GM21447 (cell line): ENCODE results near the gene RASGRP4.
"Not testable (repeated sequence)": the region's sequence is repeated elsewhere in the genome, so short reads cannot be mapped to it uniquely, and the experiment has no call there.

Source experiments
- ATAC-seq: cut with Tn5 transposase; IDR thresholded peaks from one replicate; pipeline ENCODE4 v1.9.1; 2021; ENCODE audit not compliant: unreplicated experiment

The RASGRP4 gene, protein sequence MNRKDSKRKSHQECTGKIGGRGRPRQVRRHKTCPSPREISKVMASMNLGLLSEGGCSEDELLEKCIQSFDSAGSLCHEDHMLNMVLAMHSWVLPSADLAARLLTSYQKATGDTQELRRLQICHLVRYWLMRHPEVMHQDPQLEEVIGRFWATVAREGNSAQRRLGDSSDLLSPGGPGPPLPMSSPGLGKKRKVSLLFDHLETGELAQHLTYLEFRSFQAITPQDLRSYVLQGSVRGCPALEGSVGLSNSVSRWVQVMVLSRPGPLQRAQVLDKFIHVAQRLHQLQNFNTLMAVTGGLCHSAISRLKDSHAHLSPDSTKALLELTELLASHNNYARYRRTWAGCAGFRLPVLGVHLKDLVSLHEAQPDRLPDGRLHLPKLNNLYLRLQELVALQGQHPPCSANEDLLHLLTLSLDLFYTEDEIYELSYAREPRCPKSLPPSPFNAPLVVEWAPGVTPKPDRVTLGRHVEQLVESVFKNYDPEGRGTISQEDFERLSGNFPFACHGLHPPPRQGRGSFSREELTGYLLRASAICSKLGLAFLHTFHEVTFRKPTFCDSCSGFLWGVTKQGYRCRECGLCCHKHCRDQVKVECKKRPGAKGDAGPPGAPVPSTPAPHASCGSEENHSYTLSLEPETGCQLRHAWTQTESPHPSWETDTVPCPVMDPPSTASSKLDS

DNA sequence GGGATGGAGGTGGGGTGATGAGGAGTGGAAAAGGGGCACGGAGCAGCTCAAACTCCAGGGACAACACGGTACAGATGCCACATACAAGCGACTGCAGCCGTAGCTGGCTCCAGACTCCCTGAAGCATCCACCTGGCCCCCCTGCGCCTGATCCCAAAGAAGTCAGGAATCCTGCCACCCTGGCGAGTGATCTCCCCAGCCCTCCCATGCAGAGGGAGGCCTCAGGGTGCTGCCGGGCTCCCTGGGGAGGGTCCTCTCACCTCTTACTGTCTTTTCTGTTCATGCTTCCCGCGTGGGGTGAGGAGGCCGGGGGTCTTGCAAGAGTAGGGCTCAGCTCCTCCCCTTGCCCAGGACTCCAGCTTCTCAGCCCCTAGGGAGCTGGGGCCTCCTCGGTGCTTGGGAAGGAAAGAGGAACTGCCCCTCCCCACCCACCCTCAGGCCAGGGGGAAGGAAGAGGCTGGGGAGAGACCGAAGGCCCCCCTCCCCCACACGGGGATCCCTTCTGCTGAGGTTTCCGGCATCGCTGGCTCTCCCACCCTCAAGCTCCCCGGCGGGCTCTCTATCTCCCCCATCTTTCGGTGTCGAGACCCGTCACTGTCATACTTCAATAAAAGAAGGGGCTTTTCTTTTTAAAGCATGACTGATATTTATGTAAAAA is at the start of gene RASGRP4:
TSS of gene RASGRP4 (minus strand) at position 410 of the 657 bp plus-strand sequence. CDS start at position 282, 128 bp downstream.
- no peak for ATAC-seq

DNA sequence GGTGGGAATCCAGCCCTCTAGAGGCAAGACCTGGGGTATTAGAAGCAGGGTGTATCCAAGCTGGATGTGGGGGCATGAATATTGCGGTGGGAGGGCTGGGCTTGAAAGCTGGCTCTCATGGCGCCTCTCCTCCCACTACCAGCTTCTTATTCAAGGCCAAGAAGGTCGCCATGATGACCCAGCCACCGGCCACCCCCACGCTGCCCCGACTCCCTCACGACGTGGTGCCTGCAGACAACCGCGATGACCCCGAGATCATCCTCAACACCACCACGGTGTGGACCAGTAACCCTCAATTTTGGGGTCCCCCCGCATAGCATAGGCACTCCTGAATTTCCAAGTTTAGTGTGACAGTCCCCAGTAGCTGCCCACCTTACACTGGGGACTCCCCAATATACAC is 49.2 kb upstream of the RASGRP4 start:
- no peak for ATAC-seq

DNA sequence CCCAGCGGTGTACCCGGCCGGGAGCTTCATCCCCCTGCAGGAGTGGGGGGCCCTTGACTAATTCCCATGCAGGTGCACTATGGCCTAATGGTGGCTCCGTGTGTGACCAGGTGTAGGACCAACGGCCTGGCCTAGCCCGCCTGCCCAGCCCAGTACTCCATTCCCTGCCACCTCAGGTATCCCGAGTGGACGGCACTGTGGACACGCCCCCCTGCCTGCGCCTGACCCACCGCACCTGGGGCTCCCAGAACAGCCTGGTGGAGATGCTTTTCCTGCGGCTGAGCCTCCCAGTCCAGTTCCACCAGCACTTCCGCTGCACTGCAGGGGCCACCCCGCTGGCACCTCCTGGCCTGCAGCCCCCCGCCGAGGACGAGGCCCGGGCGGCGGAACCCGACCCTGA is 47.2 kb upstream of the RASGRP4 start:
- no peak for ATAC-seq

DNA sequence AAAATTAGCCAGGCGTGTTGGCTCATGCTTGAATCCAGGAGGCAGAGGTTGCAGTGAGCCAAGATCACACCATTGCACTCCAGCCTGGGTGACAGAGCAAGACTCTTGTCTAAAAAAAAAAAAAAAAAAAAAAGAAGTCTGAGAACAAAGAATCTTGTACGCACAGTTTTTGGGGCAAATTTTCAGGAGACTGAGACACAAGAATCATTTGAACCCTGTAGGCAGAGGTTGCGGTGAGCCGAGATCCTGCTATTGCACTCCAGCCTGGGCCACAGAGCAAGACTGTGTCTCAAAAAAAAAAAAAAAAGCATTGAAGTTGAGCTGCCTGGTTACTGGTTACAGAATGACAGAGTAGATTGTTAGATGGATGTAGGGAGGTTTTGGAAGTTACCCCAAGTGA is 46.7 kb upstream of the RASGRP4 start:
- ATAC-seq: not testable (repeated sequence)

DNA sequence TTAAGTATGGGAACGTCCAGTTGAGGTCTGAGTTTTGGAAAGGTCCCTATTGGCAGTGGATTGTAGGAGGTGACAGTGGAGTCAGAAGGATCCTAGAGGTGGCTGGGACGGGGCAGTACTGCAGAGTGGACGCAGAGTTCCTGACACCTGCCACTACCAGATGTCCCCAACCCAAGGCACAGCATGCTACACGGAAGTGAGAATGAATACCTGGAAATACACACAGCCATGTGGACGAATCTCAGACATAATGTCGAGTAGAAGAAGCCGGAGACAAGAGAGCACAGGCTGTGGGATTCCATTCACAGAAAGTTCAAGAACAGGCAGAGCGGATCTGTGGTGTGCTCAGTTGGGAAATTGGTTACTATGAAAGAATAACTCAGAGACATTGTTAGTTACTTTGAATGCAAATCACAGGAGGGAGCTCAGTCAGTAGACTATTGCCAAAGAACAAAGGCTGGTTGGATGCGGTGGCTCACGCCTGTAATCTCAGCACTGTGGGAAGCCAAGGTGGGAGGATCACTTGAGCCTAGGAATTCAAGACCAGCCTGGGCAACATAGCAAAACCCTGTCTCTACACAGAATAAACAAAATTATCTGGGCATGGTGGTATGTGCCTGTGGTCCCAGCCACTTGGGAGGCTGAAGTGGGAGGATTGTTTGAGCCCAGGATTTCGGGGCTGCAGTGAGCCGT is 44.9 kb upstream of the RASGRP4 start:
- no peak for ATAC-seq

DNA sequence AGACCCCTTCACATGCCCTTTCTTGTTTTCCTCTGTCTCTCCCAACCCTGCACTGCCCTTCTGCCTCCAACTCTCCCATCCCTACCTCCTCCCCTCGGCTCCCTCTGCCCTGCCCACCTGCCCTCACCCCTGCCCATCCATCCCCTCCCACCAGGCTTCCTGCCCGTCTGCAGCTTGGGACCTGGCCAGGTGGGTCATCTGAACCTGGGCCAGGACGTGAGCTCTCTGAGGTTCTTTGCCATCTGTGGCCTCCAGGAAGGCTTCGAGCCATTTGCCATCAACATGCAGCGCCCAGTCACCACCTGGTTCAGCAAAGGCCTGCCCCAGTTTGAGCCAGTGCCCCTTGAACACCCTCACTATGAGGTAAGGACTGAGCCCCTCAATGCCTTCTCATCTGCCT is 43.1 kb upstream of the RASGRP4 start:
- ATAC-seq: no peak

DNA sequence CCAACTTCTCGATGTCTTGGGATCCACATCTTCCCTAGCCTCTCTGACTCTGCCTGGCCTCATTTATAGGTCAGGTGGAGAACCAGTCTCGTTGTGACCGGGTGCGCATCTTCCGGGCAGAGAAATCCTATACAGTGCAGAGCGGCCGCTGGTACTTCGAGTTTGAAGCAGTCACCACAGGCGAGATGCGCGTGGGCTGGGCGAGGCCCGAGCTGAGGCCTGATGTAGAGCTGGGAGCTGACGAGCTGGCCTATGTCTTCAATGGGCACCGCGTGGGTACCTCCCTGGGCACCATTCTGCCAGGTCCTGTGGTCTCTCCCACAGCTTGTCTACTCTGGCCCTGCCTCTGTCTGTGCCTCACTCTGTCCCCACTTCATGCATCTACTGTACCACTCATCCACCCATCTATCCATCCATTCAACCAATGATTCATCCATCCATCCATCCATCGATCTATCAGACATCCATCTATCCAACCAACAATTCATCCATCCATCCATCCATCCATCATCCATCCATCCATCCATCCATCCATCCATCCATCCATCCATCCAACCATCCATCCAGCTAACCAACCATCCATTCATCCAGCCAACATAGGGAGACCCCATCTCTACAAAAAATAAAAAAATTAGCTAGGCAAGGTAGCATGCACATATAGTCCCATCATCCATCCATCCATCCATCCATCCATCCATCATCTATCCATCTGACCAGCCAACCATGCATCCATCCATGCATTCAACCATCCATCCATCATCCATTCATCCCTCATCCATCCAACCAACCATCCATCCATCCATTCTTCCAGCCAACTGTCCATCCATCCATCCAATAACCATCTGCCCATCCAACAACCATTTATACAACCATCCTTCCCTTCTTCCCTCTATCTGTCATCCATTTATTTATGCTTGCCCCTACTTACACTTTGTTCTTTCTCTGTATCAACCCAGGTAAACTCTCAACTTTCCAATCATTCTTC is 41.8 kb upstream of the RASGRP4 start:
- no peak for ATAC-seq

DNA sequence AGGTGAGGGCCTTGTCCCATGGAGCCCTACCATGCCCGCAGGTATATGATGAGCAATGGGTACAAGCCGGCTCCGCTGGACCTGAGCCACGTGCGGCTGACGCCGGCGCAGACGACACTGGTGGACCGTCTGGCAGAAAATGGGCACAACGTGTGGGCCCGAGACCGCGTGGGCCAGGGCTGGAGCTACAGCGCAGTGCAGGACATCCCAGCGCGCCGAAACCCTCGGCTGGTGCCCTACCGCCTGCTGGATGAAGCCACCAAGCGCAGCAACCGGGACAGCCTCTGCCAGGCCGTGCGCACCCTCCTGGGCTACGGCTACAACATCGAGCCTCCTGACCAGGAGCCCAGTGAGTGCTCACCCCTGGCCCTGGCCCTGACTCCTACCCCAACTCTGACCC is 40.0 kb upstream of the RASGRP4 start:
- no peak for ATAC-seq

DNA sequence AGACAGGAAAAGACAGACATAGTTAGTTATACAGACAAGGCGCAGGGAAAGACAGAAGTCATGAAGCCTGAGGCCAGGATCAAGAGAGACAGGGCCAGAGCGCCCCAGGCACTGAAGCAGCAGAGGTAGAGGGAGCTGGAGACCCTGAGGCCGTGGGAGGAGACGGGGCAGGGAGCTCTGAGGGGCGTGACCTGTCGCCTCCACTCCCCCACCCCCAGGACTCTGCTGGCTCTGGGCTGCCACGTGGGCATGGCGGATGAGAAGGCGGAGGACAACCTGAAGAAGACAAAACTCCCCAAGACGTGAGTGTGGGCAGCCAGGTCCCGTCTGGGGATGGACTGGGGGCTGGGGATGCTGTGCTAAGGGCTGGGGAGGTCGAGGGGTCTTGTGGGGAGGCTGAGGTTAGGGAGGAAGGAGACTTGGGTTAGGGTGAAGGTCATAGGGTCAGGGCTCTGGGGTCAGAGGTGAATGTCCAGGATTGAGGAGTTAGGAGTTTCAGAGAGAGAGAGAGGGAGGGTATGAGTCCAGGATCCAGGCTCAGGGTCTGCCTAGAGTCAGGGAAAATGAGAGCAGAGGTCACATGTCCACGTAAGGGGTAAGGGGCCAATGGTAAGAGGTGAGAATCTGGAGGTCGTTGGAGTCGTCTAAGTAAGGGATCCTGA is 38.5 kb upstream of the RASGRP4 start:
- ATAC-seq: no peak

DNA sequence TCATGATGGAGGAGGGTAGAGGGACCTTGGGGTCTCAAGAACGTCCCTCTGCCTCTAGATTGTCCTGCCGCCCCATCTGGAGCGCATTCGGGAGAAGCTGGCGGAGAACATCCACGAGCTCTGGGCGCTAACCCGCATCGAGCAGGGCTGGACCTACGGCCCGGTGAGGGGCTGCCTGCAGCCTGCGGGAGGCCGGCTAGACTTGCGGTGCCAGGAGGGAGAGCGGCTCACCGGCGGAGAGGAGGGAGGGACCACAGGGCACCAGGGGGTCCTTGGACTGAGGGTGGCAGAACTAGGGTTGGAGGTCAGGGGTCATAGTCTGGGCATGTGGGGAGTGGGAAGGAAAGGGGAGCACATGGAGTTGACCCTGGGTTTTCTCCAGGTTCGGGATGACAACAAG is 37.3 kb upstream of the RASGRP4 start:
- ATAC-seq: no peak

DNA sequence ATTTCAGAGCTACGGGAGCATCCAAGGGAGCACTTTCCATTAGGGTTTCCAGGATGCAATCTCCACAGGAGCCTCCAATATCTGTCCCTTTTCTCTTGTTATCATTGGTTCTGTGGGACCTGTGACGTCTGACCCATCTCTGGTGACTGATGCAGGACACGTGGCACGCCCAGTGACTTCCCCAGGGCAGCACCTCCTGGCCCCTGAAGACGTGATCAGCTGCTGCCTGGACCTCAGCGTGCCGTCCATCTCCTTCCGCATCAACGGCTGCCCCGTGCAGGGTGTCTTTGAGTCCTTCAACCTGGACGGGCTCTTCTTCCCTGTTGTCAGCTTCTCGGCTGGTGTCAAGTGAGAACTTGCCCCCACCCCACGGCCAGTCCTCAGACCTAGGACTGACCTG is 33.0 kb upstream of the RASGRP4 start:
- ATAC-seq: no peak

DNA sequence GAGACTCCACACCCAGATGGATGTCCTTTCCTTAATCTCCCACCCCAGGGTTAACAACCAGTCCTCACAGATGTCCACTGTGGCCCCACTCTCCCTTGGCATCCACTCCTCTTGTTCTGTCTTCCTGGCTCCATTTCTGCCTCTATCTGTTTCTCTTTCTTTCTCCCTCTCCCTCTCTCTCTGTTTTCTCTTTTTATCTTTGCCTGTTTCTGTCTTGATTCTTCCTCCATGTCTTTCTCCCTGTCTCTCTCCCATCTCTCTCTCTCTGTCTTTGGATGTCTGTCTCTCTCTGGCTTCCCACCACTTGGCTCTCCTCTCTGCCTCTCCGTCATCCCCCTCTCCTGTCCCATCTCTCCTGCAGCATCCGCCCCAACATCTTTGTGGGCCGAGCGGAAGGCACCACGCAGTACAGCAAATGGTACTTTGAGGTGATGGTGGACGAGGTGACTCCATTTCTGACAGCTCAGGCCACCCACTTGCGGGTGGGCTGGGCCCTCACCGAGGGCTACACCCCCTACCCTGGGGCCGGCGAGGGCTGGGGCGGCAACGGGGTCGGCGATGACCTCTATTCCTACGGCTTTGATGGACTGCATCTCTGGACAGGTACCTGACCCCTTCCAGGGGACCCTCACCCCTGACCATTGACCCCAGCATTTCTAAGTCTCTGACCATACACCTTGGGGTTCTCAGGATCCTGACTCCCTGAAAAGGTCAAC is 31.8 kb upstream of the RASGRP4 start:
- no peak for ATAC-seq

DNA sequence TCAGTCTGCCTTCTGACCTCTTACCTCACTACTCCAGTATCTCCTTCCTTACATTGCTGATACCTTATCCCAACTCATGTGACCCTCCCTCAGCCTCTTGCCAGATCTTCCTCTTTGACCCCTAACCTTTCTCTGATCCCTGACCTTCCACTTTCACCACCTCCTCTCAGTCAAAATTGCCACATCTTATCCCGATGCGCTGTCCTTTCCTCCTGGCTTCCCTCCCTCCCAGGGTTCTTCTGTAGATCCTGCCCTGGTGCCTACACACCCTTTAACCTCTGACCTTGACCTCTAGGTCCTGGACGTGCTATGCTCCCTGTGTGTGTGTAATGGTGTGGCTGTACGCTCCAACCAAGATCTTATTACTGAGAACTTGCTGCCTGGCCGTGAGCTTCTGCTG is 31.2 kb upstream of the RASGRP4 start:
- no peak for ATAC-seq

DNA sequence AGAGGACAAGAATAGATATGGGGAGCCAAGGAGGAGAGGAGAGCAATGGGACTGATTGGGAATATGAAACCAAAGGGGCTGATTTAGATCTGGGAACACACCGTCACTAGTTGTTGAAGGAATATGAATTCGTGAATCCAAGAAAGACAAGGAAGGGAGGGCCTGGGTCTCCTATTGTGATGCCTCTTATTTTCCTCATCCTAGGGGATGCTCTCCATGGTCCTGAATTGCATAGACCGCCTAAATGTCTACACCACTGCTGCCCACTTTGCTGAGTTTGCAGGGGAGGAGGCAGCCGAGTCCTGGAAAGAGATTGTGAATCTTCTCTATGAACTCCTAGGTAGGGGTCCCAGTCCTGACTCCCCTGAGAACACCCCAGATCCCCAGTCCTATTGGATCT is 29.0 kb upstream of the RASGRP4 start:
- ATAC-seq: no peak

DNA sequence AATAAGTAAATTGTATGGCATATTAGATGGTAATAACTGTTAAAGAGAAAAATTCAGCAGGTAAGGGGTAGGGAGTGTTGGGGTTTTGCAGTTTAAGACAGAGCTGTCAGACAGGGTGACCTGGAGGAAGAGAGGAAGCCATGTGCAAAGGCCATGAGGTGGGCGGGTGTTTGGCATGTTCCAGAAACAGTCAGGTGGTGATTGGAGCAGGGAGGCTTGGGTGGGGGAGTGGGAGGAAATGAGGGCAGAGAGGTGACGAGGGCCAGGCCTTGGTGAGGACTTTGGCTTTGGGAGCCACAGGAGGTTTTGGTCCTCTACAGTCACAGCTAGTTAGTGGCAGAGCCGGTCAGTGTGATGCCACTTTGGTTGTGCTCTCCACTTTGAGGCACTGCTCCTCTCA is 27.6 kb upstream of the RASGRP4 start:
- ATAC-seq: no peak

DNA sequence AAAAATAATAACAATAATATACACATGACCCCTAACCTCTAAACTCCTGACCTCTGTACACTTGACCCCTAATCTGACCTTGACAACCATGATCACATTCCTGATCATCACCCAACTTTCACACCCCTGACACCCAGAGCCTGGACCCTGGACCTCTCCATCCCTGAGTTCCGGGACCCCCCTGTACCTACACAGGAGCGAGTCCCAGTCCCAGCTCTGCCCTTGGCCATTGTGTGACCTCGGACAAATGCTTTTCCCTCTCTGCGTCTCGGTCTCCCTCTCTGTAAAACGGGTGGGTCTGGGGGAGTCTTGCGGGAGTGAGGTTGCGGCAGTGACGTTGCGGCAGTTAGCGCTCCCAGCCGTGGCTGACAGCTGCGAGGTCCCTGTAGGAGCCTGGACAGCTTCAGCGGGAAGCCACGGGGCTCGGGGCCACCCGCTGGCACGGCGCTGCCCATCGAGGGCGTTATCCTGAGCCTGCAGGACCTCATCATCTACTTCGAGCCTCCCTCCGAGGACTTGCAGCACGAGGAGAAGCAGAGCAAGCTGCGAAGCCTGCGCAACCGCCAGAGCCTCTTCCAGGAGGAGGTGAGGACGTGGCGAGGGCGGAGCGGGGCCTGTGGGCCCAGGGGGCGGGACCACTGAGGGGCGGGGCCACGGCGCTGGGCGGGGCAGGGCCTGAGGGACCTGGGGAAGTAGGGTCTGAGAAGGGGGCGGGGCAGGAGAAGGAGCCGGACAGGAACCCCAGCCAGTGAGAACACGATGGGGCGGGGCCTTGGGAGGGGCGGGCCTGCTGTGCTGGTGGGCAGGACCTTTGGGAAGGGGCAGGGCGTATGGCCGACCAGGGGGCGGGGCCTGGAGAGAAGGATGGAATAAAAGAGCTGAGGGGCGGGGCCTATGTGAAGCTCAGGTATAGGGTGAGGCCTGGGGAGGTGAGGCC is 26.7 kb upstream of the RASGRP4 start:
- no peak for ATAC-seq

DNA sequence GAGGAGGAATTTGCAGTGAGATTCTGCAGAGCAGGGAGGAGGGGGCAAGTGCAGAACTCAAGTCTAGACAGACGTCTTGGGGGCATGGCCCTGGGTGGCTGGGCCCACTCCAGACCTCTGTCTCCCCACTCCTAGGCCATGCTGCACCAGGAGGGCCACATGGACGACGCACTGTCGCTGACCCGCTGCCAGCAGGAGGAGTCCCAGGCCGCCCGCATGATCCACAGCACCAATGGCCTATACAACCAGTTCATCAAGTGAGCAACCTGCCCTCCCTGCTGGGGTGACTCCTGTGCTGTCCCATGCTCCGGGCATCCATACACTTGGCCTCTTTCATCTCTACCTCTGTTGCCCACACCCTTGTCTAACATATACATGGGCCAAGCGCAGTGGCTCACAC is 25.6 kb upstream of the RASGRP4 start:
- no peak for ATAC-seq

DNA sequence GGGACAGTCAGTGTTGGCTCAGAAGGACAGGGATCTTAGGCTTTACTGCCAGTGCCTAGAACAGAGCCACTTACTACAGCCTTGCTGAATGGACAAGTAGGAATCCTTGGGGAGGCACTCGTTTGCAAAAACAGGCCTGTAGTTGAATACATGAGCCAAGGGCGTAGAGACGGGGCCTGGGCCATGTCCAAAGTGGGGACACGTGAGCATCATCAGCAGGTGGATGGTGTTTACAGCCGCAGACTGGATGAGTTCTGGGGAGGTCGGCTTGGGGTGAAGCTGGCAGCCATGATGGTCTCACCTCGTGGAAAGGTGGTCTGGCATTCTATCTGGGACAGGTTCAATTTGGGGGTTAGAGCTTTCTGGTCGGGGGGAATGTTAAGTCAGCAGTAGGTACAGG is 25.0 kb upstream of the RASGRP4 start:
- no peak for ATAC-seq
